Choroid plexus epithelial cell (primary cell): ENCODE results near the gene SSRP1.

Source experiments
- DNase-seq: peaks from one replicate; pipeline ENCODE4 v3.0.0-alpha.2; 2010; ENCODE audit warnings: low read depth
- H3K4me3 ChIP-seq: 2 replicates; pipeline ENCODE4 v1.5.1; 2011; ENCODE audit warnings: low read depth, mild to moderate bottlenecking, control low read depth, low read length, moderate library complexity
- CTCF ChIP-seq: conservative IDR thresholded peaks from 2 replicates; pipeline ENCODE4 v1.5.1; 2011; ENCODE audit warnings: low read depth, mild to moderate bottlenecking, control low read depth, inconsistent platforms, low read length, moderate library complexity

SSRP1 gene

DNA sequence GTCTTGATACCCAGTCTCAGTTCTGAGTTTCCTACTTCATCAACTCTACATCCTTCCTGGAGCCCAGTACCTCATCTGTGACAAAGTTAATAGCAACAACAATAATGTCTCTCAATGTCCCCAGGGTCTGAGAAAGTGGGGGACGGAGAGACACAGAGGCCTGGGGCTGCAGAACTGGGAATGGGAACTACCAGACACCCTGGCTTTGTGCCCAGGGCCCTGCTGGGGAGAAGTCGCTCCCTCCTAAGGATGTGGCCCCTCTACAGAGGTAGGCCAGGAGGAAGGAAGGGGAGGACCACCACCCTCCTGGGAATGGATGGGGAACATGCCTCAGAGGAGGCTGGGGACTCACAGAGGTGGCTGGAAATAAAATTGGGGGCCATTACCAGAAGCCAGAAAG, 39.8 kb upstream of the SSRP1 start:
- TF ChIP-seq CTCF = no peak
- no peak overlapping the region for H3K4me3 ChIP-seq
- DNase-seq = no peak

DNA sequence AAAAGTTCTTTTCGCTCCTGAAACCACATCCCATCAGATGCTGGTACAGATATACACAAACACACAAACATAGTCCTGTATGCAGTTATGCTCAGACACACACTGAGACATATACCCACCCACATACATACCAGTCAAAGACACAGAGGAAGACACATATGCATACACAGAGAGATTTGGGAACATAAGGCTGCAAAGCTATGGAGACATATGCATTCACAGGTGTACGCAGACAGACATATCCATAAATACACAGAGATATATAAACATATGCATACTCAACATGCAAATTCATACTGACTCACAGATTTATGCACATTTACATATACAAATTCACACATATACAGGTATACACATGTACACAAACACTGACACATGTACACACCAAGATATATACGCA, 39.3 kb upstream of the SSRP1 start:
- H3K4me3 ChIP-seq = no peak overlapping the region
- no peak for DNase-seq
- TF ChIP-seq CTCF = no peak

GRCh38 chr11:57373146-57373545, 37.5 kb upstream of the SSRP1 start:
- H3K4me3 ChIP-seq = no peak overlapping the region
- no peak for TF ChIP-seq CTCF
- no peak for DNase-seq

DNA sequence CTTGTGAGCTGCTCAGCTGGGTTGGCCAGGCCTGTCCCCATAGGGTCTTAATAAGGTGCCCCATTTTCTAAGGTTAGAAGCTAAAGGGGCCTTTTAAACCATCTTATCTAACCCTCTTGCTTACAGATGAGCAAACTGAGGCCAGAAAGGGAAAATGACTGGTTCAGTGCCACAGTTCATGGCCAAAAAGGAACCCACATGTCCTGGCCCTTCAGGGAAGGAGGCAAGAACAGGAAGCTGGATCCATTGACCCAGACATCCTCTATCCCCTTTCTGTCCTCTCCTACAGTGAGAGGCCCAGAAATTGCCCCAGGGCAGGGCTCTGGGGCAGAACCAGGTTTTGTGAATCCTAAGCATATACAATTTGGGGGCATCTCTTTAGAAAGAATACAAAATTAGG, 35.2 kb upstream of the SSRP1 start:
- DNase-seq = no peak
- no peak for TF ChIP-seq CTCF

DNA sequence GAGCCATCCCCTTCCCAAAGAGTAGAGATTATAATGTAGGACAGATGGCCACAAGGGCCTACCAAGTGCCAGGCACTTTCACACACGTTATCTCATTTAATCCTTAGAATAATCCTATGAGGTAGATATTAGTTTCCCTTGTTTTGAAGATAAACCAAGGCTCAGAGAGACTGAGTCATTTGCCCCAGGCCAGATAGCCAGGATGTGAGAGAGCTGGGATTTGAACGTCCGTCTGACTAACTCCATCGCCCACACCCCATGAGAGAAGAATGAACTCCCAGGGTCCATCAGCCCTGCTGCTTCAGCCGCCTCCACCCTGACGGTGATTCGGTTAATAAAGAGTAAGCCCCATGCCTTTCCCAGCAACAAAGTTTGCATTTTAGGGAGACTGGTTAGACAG, 34.6 kb upstream of the SSRP1 start:
- no peak for TF ChIP-seq CTCF
- no peak for DNase-seq
- no peak overlapping the region for H3K4me3 ChIP-seq

More for the DNA sequence above, 35.2 kb upstream of the SSRP1 start:
- no peak overlapping the region for H3K4me3 ChIP-seq

DNA sequence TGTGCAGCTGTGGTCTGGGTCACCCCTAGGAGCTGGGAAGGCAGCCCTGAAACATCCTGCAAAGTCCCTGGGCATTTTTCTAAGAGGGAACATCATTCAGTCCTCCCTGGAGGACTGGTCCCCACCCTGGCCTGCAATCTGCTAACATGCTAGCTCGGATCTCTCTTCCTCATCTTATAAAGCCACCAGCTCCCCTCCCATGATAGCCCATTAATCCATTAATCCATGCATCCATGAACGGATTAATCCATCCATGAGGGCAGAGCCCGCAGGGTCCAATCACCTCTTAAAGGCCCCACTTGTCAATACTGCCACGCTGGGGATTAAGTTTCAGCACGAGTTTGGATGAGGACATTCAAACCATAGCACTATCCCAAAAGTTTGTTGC, 33.1 kb upstream of the SSRP1 start:
- H3K4me3 ChIP-seq = no peak overlapping the region
- no peak for TF ChIP-seq CTCF
- no peak for DNase-seq

GRCh38 chr11:57368106-57368844, 32.6 kb upstream of the SSRP1 start:
- H3K4me3 ChIP-seq = no peak overlapping the region
- no peak for DNase-seq
- TF ChIP-seq CTCF = no peak
